Measurements from ENCODE around the gene CATSPER2.
"Not testable (repeated sequence)": the region's sequence is repeated elsewhere in the genome, so short reads cannot be mapped to it uniquely, and the experiment has no call there.

CATSPER2 gene

DNA sequence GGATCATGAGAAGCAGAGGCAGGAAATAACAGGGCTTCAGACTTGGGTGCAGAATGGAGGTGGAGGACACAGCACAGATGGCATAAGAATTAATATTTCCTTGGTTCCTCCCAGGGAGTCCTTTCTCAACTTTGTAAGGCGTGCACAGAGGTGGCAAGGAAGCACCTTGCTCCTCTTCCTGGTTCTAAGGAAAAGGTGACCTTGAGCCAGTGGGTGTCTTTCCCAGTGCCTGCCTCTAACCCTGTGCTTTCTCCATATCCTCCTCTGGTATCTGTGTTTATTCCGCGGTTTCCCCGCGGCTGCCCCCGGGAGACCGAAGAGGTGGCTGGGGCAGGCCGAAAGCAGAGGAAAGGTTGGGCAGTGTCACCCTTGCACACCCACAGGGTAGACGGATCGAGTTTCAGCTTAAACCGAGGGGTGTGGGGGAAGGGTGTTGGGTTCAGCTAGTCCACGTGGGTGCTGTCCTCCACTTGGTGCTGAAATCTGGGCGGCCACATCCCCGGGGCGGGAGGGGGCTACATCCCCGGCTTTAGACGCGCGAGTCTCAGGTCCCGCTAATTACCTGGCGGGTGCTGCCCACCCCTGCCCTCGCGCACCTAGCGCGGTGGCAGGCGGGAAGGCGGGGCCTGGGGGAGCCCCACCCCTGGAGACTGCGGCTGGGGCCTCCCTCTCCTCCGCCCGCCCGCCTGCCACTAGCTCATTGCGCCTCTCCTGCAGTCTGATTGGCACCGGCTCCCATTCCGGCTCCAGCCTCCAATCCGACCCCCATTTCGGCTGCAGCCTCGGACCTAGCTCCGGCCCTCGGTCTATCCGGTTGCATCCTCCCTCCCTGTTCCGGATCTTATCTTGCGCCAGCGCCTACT is 55.1 kb downstream of the CATSPER2 start, which contains the start of gene CKMT1B:
TSS of gene CKMT1B (plus strand) at position 700 of the 863 bp plus-strand sequence. CDS start 192 bp downstream, outside the sequence.
- DNase-seq (ENCODE audit: low read depth): not testable (repeated sequence)

DNA sequence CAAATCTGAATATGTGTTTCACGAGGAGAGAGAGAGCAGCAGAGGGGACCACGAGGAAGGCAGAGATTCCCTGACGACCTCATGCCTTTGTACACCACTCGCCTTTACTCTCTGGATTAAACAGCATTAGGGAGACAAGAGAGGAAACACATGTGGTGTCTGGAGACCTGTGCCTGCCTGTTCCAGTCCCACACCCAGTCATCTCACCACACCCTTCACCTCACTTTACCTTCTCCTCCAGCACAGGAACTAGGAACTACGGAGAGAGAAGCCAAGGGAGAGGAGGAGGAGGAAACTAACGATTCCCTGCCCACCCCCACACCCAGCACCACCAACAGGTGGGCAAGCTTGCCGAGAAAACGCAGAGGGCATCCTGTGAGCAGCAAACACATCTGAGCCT is 55.8 kb downstream of the CATSPER2 start:
- DNase-seq (ENCODE audit: low read depth): not testable (repeated sequence)

DNA sequence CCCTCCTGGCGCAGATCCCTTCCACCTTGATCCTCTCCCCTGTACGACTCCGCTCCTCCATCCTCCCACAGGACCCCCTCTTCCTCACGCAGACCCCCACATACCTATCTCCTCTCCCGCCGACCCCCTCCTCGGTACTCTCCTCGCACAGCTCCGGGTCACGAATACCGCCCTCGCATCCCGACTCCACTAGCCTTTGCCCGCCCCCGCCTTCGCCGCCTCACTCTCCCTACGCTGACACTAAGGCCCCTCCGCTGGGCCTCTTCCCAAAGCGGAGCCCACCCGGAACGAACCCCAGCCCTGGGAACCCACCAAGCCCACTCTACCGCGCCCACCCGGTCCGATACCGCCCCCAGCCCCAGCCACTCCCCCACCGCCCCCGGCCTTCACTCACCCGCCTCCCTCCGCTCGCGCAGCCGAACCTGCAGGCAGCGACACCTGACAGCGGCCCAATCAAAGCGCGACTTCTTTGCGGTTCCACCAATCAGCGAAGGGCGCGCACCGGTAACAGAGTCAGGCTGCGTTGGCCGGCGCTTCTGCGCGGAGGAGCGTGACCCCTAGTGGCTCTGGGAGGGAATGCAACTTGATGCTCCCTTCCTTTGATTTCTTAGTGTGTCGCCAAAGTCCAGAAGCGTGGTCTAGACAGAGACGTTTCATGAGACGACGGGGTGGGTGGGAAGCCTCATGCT is 58.7 kb downstream of the CATSPER2 start, which contains the start of gene PPIP5K1:
TSS of gene PPIP5K1 (minus strand) at position 431 of the 689 bp plus-strand sequence. CDS start 5,704 bp downstream, outside the sequence.
- not testable (repeated sequence) for DNase-seq (ENCODE audit: low read depth)
